C4-2B (cell line): Measurements from ENCODE around the gene LRP2.
A peak's percentile ranks its signal among the peaks of the same experiment; 100 is the strongest.

Experiments used
- H3K27ac ChIP-seq: fragments of 450-650 bp; 2 replicates; pipeline ENCODE4 v1.5.1; 2017
- CTCF ChIP-seq: fragments of 450-650 bp; conservative IDR thresholded peaks from 2 replicates; pipeline ENCODE4 v1.5.1; 2017; ENCODE audit warnings: mild to moderate bottlenecking
- ZFX ChIP-seq: fragments of 450-650 bp; IDR thresholded peaks from 2 replicates; pipeline ENCODE4 v1.6.1; 2017

LRP2 gene

GRCh38 chr2:169131587-169132512 lies 230.5 kb downstream of the LRP2 start:
- no peak overlapping the region for H3K27ac ChIP-seq
- TF ChIP-seq ZFX: no peak
- peak; percentile 88 for TF ChIP-seq CTCF

GRCh38 chr2:169129703-169130243 lies 232.6 kb downstream of the LRP2 start:
- no peak for TF ChIP-seq ZFX
- no peak for TF ChIP-seq CTCF
- no peak overlapping the region for H3K27ac ChIP-seq

- no peak overlapping the region for H3K27ac ChIP-seq
- TF ChIP-seq CTCF (no peak), ZFX (no peak)
Observed at GRCh38 chr2:169119851-169120250, 242.5 kb downstream of the LRP2 start.

GRCh38 chr2:169119123-169119760 lies 243.1 kb downstream of the LRP2 start:
- TF ChIP-seq CTCF (no peak), ZFX (no peak)
- no peak overlapping the region for H3K27ac ChIP-seq

GRCh38 chr2:169118060-169118459 lies 244.3 kb downstream of the LRP2 start:
- TF ChIP-seq CTCF (no peak), ZFX (no peak)
- H3K27ac ChIP-seq: no peak overlapping the region

GRCh38 chr2:169116993-169117392 lies 245.3 kb downstream of the LRP2 start:
- no peak overlapping the region for H3K27ac ChIP-seq
- TF ChIP-seq ZFX: no peak
- no peak for TF ChIP-seq CTCF

- TF ChIP-seq ZFX: no peak
- no peak for TF ChIP-seq CTCF
- H3K27ac ChIP-seq: no peak overlapping the region
Observed at GRCh38 chr2:169116327-169116726, 246.0 kb downstream of the LRP2 start.
